Measurements from ENCODE around the gene BRD4.

Gene BRD4

DNA sequence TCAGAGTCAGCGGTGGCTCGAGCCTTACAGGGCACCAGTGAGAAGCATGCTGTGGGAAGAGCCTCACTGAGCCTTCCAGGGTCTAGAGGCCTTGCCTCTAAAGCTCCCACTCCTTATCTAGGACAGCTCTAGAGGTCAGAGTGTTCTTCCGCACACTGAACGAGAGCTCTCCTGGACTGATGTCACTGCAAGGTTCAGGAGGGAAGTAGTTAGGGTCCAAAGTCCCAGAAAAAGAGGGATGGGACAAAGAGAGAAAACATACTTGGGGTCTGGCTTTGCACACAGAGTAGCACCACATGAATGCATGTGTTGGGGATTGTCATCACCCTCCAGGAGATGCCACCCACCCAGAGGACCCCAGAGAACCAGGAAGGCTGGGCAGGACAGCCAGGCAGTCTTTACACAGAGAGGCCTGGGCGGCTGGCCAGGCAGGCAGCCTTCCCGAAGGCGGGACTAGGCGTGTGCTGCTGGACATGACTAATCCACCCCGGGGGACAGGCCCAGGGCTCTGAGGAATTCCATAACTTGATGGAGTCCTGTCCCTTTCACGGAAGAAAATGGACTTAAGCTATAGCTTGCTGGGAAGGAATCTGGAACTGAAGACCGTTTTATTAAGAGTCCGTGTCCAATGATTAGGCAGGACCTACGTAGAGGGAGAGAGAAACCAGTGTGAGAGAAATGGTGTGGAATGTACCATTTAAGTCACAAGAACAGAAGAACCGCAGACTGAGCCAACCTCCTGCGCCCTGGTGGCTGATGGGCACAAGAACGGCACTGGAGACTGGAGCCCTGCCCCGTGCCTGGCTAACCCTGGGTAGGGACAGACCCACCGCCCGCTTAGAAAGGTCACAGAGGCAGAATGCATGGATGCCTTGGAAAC is 83.5 kb downstream of the BRD4 start:
- Mint-ChIP-seq H3K4me1 (peaks cover 32% of the 10 kb centered on the region), H3K4me3 (no peak overlapping the region), H3K36me3 (peaks cover 93% of the 10 kb centered on the region), H3K27ac (no peak overlapping the region), H3K9me3 (no peaks in the 10 kb centered on the region)
- DNase-seq (ENCODE audit: low spot score in 2 of 2) (no peak), ATAC-seq (no peak)

DNA sequence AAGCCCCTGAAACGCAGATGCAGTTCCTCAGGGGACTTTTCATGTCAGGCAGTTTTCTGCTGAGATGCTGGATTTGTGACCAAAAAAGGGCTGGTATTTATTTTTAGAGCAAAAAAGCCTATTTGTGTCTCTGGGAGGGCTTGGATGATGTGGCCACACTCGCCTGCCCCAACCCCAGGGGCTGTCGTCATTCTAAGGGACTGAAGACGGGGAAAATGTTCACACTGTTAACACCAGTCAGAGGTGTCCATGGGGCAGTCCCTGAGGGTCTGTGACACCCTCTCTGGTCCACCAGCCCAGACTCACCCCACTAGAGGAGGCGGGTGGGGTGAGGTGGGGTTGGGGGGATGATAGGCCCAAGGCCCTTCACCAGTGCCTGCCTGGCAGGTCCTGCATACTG is 84.2 kb downstream of the BRD4 start:
- ATAC-seq (no peak), DNase-seq (ENCODE audit: low spot score in 2 of 2) (no peak)
- H3K4me1 Mint-ChIP-seq = peaks cover 37% of the 10 kb centered on the region
- H3K9me3 Mint-ChIP-seq = no peaks in the 10 kb centered on the region
- H3K4me3 Mint-ChIP-seq = no peak overlapping the region
- H3K36me3 Mint-ChIP-seq = peaks cover 93% of the 10 kb centered on the region
- H3K27ac Mint-ChIP-seq = no peak overlapping the region

DNA sequence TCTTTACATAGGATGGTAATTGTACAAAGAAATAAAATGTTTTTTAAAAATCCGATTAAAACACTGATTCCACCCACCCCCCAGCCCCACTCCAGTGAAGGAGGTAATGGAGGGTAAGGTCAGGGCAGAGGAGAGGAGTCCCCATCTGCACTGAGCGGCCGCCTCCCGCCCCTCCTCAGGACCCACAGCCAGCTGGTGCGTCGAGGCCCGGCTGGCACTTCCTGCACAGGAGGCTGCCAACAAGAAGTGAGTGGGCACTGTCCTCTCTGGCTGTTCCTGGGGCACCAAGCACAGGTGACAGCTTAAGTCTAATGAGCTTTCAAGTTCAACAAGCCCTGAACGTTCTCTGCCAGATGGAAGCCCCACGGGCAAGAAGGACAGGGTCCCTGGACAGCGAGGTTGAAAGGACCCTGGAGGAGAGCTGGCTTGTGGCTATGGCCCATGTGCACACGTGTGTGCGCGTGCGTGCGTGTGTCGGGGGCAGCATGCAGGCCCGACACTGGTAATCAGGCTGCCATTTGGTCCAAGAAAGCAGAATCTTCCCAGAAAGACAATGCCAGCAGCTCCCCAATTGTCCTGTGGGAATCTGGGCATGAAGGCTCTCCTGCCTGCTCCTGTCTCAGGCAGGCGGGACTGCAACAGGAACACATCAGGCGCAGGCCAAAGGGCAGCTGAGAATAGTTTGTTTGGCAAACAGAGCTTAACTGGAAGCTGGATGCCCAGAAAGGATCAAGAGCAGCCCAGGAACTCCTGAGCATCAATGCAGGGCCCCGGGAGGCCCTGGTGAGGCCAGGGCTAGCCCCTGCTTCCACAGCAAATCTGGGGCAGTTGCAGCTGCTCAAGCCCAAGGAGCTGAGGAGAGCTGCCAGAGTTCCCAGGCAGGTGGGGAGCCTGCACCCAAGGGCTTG is 85.0 kb downstream of the BRD4 start:
- Mint-ChIP-seq H3K4me1 (peaks cover 34% of the 10 kb centered on the region), H3K4me3 (no peak overlapping the region), H3K27ac (no peak overlapping the region), H3K9me3 (no peaks in the 10 kb centered on the region), H3K36me3 (peaks cover 91% of the 10 kb centered on the region)
- ATAC-seq (no peak), DNase-seq (ENCODE audit: low spot score in 2 of 2) (no peak)

- no peaks in the 10 kb centered on the region for H3K9me3 Mint-ChIP-seq
- DNase-seq (ENCODE audit: low spot score in 2 of 2) = no peak
- no peak for ATAC-seq
- H3K4me1 Mint-ChIP-seq = peaks cover 31% of the 10 kb centered on the region
- H3K4me3 Mint-ChIP-seq = no peak overlapping the region
- H3K27ac Mint-ChIP-seq = peak overlapping the region; percentile 67
- peaks cover 92% of the 10 kb centered on the region for H3K36me3 Mint-ChIP-seq
These were observed 86.2 kb downstream of the BRD4 start for GRCh38 chr19:15246198-15246481.

DNA sequence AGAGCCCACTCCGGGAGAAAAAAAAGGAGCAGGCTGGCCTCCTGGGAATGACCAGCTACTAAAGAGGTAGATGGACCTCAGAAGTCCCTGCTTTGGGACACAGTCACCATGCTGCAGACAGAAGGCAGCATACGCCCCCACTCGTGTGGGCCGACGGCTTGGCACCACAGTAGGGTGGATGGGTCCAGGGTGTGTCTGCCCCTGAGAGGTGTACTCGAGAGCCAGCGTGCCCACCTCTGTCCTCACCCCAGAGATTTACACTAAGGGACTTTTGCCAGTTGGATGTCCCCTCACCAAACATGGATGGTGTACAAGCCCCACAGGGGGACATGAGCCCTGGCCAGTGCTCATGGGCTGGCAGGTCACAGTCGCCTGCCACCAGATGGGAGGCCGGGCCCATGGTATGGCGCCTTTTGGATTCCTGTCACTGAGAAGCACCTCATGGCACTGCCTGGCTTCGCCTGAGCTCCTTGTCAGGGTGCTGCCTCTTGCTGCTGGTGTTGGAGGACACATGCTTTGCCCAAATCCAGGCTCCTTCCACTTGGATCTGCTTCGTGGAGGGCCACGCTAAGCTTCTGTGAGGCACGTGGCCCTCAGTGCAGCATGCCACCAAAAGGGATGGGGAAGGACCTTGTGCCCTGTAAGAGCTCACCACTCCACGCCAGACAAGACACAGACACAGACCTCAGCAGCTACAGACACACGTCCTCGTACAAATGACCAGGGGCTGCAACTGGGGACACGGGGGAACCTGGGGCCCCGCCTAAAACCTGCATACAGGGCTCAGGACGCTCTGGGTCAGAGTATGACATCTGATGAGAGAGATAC is 86.8 kb downstream of the BRD4 start:
- peak overlapping the region; percentile 74 for H3K27ac Mint-ChIP-seq
- H3K36me3 Mint-ChIP-seq = peaks cover 92% of the 10 kb centered on the region

DNA sequence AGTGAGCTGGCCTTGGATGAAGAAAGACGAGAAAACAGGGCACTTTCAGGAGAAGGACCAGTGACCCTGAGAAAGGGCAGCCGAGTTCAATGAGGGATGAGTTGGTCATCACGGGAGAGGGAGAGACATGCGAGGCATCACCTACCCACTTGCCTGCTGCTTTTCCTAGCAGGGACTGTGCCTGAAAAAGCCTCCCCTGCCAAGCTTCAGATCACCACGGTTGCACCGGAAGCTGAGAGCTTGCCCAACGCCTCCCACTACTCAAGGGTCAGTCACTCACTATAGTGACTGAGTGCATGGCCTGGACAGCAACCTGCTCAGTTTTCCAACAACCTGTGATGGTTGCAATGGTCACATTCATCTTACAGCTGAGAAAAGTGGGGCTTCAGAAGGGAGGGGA is 87.5 kb downstream of the BRD4 start:
- DNase-seq (ENCODE audit: low spot score in 2 of 2) (no peak), ATAC-seq (no peak)
- H3K4me1 Mint-ChIP-seq = peaks cover 31% of the 10 kb centered on the region
- H3K27ac Mint-ChIP-seq = peak overlapping the region; percentile 74
- H3K9me3 Mint-ChIP-seq = no peaks in the 10 kb centered on the region
- H3K4me3 Mint-ChIP-seq = no peak overlapping the region
- peaks cover 92% of the 10 kb centered on the region for H3K36me3 Mint-ChIP-seq

More for the DNA sequence above, 86.8 kb downstream of the BRD4 start:
- Mint-ChIP-seq H3K4me1 (peaks cover 31% of the 10 kb centered on the region), H3K9me3 (no peaks in the 10 kb centered on the region), H3K4me3 (no peak overlapping the region)
- DNase-seq (ENCODE audit: low spot score in 2 of 2) (no peak), ATAC-seq (no peak)

DNA sequence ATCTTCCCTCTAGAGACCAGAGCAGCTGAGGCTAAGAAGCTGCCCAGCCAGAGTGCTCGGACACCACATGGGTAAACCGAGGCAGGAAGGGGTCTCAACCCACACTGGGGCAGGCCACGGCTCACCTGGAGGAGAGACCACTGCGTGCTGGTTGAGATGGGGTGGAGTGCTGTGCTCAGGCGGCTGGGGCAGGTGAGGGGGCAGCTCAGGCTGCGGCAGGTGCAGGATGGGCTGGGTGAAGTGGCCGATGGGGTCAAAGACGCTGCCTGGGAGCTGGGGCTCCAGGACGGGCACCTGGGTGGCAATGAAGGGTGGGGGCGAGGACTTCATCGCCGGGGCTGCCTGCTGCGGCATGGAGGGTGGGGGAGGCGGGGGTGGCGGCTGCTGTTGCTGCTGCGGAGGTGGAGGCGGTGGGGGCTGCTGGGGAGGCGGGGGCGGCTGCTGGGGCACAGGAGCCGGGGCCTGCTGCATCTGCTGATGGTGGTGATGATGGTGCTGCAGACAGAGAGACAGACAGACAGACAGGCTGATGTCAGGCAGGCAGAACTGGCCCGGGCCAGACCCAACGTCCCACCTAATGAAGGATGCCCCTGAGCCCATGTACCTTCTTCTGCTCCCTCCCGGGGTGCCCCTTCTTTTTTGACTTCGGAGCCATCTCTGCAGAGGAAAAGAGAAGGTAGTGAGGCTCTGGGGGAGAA is 88.1 kb downstream of the BRD4 start:
- peak overlapping the region; percentile 74 for H3K27ac Mint-ChIP-seq
- peaks cover 31% of the 10 kb centered on the region for H3K4me1 Mint-ChIP-seq

GRCh38 chr19:15243236-15243957 is 88.9 kb downstream of the BRD4 start:
- Mint-ChIP-seq H3K4me3 (no peak overlapping the region), H3K27ac (peak overlapping the region; percentile 53), H3K9me3 (no peaks in the 10 kb centered on the region), H3K4me1 (peaks cover 24% of the 10 kb centered on the region), H3K36me3 (peaks cover 92% of the 10 kb centered on the region)
- DNase-seq (ENCODE audit: low spot score in 2 of 2) (no peak), ATAC-seq (no peak)

More for the DNA sequence above, 88.1 kb downstream of the BRD4 start:
- ATAC-seq (no peak), DNase-seq (ENCODE audit: low spot score in 2 of 2) (no peak)
- peaks cover 92% of the 10 kb centered on the region for H3K36me3 Mint-ChIP-seq
- no peak overlapping the region for H3K4me3 Mint-ChIP-seq
- H3K9me3 Mint-ChIP-seq = no peaks in the 10 kb centered on the region

GRCh38 chr19:15241259-15241910 is 91.0 kb downstream of the BRD4 start:
- peaks cover 93% of the 10 kb centered on the region for H3K36me3 Mint-ChIP-seq
- H3K27ac Mint-ChIP-seq = peak overlapping the region; percentile 64
- H3K4me3 Mint-ChIP-seq = no peak overlapping the region
- no peaks in the 10 kb centered on the region for H3K9me3 Mint-ChIP-seq
- H3K4me1 Mint-ChIP-seq = peaks cover 22% of the 10 kb centered on the region
- ATAC-seq (no peak), DNase-seq (ENCODE audit: low spot score in 2 of 2) (no peak)

- H3K4me3 Mint-ChIP-seq = no peak overlapping the region
- ATAC-seq (no peak), DNase-seq (ENCODE audit: low spot score in 2 of 2) (no peak)
- H3K27ac Mint-ChIP-seq = peak overlapping the region; percentile 64
- no peaks in the 10 kb centered on the region for H3K9me3 Mint-ChIP-seq
- H3K36me3 Mint-ChIP-seq = peaks cover 94% of the 10 kb centered on the region
- H3K4me1 Mint-ChIP-seq = peaks cover 20% of the 10 kb centered on the region
These were observed 91.8 kb downstream of the BRD4 start for GRCh38 chr19:15240515-15240914.

DNA sequence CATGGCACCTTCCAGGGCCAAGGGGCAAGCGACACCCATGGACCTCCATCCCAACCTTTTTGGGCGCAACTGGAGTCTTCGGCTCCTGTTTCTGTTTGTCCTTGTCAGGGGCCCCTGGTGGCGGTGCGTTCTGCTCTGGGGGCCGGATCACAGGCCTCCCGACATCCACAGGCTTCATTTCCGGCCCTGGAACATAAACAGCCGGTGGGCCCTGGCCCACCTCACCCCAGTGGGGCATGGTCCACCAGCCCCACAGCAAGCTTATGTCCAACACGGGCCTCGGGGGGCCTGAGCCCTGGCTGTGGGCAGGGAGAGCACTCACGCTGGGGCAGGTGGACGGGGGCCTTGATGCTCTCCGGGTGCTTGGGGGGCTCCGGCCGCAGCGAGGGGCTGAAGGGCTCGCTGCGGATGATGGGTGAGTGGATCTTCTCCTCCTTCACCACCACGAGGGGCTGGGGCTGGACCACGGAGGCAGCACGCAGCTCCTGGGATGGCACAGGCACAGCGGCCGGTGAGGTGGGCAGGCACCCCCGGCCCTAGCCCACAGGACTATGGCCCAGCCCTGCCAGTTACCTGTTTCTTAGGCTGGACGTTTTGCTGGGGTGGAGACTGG is 92.9 kb downstream of the BRD4 start:
- Mint-ChIP-seq H3K27ac (no peak overlapping the region), H3K4me1 (peaks cover 15% of the 10 kb centered on the region), H3K9me3 (no peaks in the 10 kb centered on the region), H3K36me3 (peaks cover 97% of the 10 kb centered on the region), H3K4me3 (no peak overlapping the region)
- DNase-seq (ENCODE audit: low spot score in 2 of 2) (no peak), ATAC-seq (no peak)

- DNase-seq (ENCODE audit: low spot score in 2 of 2) (no peak), ATAC-seq (no peak)
- Mint-ChIP-seq H3K27ac (no peak overlapping the region), H3K4me3 (no peak overlapping the region), H3K4me1 (peaks cover 13% of the 10 kb centered on the region), H3K36me3 (peaks cover 93% of the 10 kb centered on the region), H3K9me3 (no peaks in the 10 kb centered on the region)
These were observed 93.6 kb downstream of the BRD4 start for GRCh38 chr19:15238639-15239155.
